ENCODE data around the gene UNC5C.

The UNC5C gene

DNA sequence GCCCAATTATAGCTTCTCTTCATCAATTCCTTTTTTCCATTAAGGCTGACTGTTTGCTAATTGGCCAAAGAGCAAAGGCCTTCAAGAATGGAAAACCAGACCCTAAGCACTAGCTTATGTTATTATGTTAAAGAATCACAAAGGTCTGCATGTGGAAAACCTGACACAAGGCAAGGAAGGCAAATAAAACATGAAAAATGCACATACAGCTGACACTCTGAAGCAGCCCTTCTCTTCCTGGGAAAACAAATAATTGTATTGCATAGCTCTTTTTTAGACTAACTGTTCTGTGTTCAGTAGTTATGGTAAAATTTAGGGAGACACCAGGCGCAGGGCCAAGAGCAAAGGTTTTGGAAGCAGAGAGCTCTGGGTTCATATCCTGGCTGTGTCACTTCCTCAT, 223.1 kb downstream of the UNC5C start:
- no peaks in the 10 kb centered on the region for H3K27me3 ChIP-seq

DNA sequence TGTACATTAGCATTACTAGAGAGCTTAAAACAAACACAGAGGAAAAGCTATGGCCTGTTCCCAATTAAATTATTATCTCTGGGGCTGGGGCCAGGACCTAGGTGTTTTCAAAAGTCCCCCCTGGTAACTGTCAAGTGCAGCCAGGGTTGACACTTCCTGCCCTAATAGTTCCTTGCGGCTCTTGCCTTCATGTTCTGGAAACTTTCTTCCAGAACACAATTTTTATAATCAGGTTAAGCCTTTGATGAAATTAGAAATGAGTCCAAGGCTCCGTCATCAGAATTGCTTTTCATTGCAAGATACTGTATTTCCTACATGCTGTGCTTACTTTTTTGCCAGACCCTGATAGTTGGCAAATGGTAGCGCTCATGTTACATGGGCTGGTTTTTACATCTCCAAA, 229.6 kb downstream of the UNC5C start:
- Histone ChIP-seq H3K36me3 (peaks cover 8% of the 10 kb centered on the region; the same call in 1 of the 2 replicates), H3K27me3 (no peaks in the 10 kb centered on the region), H3K9me3 (no peaks in the 10 kb centered on the region), H3K4me3 (ENCODE audit: low read depth, low read length) (no peak overlapping the region), H3K4me1 (peaks cover 44% of the 10 kb centered on the region)
- peak; percentile 81 for DNase-seq
- TF ChIP-seq, protein P1, sequence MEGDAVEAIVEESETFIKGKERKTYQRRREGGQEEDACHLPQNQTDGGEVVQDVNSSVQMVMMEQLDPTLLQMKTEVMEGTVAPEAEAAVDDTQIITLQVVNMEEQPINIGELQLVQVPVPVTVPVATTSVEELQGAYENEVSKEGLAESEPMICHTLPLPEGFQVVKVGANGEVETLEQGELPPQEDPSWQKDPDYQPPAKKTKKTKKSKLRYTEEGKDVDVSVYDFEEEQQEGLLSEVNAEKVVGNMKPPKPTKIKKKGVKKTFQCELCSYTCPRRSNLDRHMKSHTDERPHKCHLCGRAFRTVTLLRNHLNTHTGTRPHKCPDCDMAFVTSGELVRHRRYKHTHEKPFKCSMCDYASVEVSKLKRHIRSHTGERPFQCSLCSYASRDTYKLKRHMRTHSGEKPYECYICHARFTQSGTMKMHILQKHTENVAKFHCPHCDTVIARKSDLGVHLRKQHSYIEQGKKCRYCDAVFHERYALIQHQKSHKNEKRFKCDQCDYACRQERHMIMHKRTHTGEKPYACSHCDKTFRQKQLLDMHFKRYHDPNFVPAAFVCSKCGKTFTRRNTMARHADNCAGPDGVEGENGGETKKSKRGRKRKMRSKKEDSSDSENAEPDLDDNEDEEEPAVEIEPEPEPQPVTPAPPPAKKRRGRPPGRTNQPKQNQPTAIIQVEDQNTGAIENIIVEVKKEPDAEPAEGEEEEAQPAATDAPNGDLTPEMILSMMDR (IDR thresholded peaks at IDR 0.05; ENCODE audit: low read depth, low read length) = no peak

More for the DNA sequence above, 223.1 kb downstream of the UNC5C start:
- Histone ChIP-seq H3K9me3 (peaks cover 4% of the 10 kb centered on the region), H3K4me1 (peaks cover 15% of the 10 kb centered on the region), H3K4me3 (ENCODE audit: low read depth, low read length) (no peak overlapping the region), H3K36me3 (peaks cover 22% of the 10 kb centered on the region)
- TF ChIP-seq, protein P1 (IDR thresholded peaks at IDR 0.05; ENCODE audit: low read depth, low read length) = no peak
- DNase-seq = no peak

DNA sequence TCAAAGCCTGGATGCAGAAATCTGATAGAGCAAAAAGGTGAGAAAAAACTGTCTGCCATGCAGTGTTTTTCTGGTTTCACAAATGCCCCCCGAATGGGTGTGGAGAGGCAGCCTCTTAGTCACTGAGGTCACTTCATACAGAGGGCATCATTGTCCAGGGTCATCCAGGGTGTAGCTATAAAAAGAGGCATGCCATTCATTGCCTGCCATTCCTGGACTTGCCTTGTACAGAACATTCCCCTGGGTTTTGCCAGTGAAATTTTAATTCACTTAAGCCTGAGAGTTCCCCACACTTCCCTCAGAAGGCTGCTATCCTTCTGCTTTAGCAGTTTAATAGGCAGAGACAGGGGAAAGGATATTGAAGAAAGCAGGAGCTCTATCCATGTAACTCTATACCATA, 230.3 kb downstream of the UNC5C start:
- Histone ChIP-seq H3K36me3 (peaks cover 4% of the 10 kb centered on the region; the same call in 1 of the 2 replicates), H3K4me1 (peaks cover 44% of the 10 kb centered on the region), H3K27me3 (no peaks in the 10 kb centered on the region), H3K9me3 (no peaks in the 10 kb centered on the region), H3K4me3 (ENCODE audit: low read depth, low read length) (peak overlapping the region; percentile 27)
- DNase-seq = peak; percentile 66
- TF ChIP-seq, protein P1 (IDR thresholded peaks at IDR 0.05; ENCODE audit: low read depth, low read length) = no peak

DNA sequence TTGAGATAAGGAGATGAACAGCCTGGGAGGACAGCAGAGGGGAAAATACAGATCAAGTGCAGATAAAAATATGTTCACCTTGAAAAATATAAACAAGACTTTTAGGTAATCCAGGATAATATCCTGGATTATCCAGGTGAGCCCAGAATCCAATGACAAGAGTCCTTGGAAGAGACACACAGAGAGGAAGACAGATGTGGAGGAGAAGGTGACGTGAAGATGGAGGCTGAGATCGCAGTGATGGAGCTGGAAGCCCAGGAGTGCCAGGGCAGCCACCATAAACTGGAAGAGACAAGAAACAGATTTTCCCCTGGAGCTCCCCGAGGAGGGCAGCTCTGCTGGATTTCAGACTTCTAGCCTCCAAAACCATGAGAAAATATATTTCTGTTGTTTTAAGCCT, 230.7 kb downstream of the UNC5C start:
- Histone ChIP-seq H3K27me3 (no peaks in the 10 kb centered on the region), H3K9me3 (no peaks in the 10 kb centered on the region), H3K4me3 (ENCODE audit: low read depth, low read length) (peak overlapping the region; percentile 12; the same call in 1 of the 2 replicates), H3K36me3 (peaks cover 3% of the 10 kb centered on the region; the same call in 1 of the 2 replicates), H3K4me1 (peaks cover 44% of the 10 kb centered on the region)
- DNase-seq = peak; percentile 25
- TF ChIP-seq, protein P1 (IDR thresholded peaks at IDR 0.05; ENCODE audit: low read depth, low read length) = no peak

DNA sequence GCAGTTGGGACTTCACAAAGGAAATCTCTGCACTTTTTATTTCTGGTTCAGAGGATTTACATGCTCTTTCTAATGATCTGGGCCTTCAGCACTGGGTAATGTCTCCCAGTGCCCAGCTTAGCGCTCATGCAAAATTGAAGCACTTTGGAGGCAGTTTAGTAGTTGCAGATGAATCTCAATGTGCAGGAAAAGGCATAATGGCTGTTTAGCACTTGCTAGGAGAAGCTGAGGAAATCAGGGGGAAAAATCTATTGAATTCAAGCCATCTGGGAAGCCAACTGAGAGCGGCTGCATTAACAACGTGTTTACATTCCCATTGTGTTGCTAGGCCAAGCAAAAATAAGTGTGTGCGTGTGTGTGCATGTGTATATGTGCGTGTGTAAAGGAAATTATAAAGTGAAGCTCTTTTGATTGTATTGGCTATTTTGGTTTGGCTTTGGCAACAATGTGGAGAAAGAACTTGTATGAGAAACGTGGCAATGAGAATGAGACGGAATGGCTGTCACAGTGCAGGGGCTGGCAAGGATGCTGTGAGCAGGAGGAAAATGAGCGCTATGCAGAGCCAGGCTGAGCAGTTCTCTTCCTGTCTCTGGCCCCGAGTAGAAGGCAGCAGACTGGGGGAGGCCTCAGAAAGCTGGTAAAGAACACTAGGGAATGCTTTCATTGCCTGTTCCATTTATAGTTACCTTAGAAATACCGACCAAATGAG, 231.5 kb downstream of the UNC5C start:
- peak; percentile 40 for DNase-seq

More for the DNA sequence above, 231.5 kb downstream of the UNC5C start:
- H3K27me3 ChIP-seq = no peaks in the 10 kb centered on the region
- H3K4me1 ChIP-seq = peaks cover 44% of the 10 kb centered on the region
- H3K9me3 ChIP-seq = no peaks in the 10 kb centered on the region
- TF ChIP-seq, protein P1 (IDR thresholded peaks at IDR 0.05; ENCODE audit: low read depth, low read length) = no peak
- H3K36me3 ChIP-seq = peaks cover 3% of the 10 kb centered on the region; the same call in 1 of the 2 replicates
- peak overlapping the region; percentile 9; the same call in 1 of the 2 replicates for H3K4me3 ChIP-seq (ENCODE audit: low read depth, low read length)

Measured in BE2C (cell line).